GM12878 (cell line): ENCODE measurements around the gene MDM4. TPM values are rescaled to one million over a fixed set of nuclear protein-coding genes. Genes with fewer than 3 reads are reported as not detected.

Experiments
- ATF7 ChIP-seq: fragments of 450-650 bp; IDR thresholded peaks from 2 replicates; pipeline ENCODE4 v1.6.1; 2016; ENCODE audit warnings: low read depth, mild to moderate bottlenecking
- BHLHE40 ChIP-seq, 2 experiments: fragments of 450-650 bp in 1 of 2; IDR thresholded peaks; 2 replicates each; pipeline ENCODE4 v1.6.1; 2011 to 2017; ENCODE audit warnings: low read depth in 2 of 2, borderline replicate concordance in 1 of 2, improper control_type of control experiment in 1 of 2, low read length in 1 of 2, mild to moderate bottlenecking in 1 of 2
- CBX3 ChIP-seq: fragments of 200-600 bp; sonication (generic); IDR thresholded peaks from 2 replicates; pipeline ENCODE4 v1.6.1; 2016; ENCODE audit warnings: low read depth, borderline replicate concordance
- ESRRA ChIP-seq: IDR thresholded peaks from 2 replicates; pipeline ENCODE4 v1.6.1; 2012; ENCODE audit warnings: mild to moderate bottlenecking, low read length, improper control_type of control experiment
- IRF4 ChIP-seq: IDR thresholded peaks from 2 replicates; pipeline ENCODE4 v1.6.1; 2011; ENCODE audit warnings: low read depth, low read length
- KAT2A ChIP-seq: conservative IDR thresholded peaks from 2 replicates; pipeline ENCODE4 v1.6.1; 2011; ENCODE audit warnings: low read depth, low read length; ENCODE audit not compliant: control insufficient read depth
- KDM1A ChIP-seq: fragments of 200-600 bp; sonication (generic); IDR thresholded peaks from 2 replicates; pipeline ENCODE4 v1.6.1; 2016; ENCODE audit warnings: borderline replicate concordance
- MXI1 ChIP-seq: fragments of 150-350 bp; IDR thresholded peaks from 2 replicates; pipeline ENCODE4 v1.6.1; 2011; ENCODE audit warnings: low read depth, mild to moderate bottlenecking, inconsistent platforms, low read length, improper control_type of control experiment
- MYB ChIP-seq: fragments of 150-350 bp; IDR thresholded peaks from 2 replicates; pipeline ENCODE4 v1.6.1; 2014; ENCODE audit warnings: mild to moderate bottlenecking, low read depth, low read length, borderline replicate concordance
- NR2C1 ChIP-seq: fragments of 450-650 bp; IDR thresholded peaks from 2 replicates; pipeline ENCODE4 v1.6.1; 2017; ENCODE audit warnings: antibody characterized with exemption, mild to moderate bottlenecking, moderate library complexity
- NR2C2 ChIP-seq: IDR thresholded peaks from 2 replicates; pipeline ENCODE4 v1.6.1; 2011; ENCODE audit warnings: borderline replicate concordance, low read depth; ENCODE audit not compliant: control insufficient read depth, insufficient read length
- PAX8 ChIP-seq: fragments of 450-650 bp; IDR thresholded peaks from 2 replicates; pipeline ENCODE4 v1.6.1; 2017; ENCODE audit warnings: mild to moderate bottlenecking, moderate library complexity
- PKNOX1 ChIP-seq: fragments of 450-650 bp; IDR thresholded peaks from 2 replicates; pipeline ENCODE4 v1.6.1; 2016; ENCODE audit warnings: mild to moderate bottlenecking
- POLR2AphosphoS5 ChIP-seq: IDR thresholded peaks from 2 replicates; pipeline ENCODE4 v1.6.1; 2011; ENCODE audit warnings: mild to moderate bottlenecking, low read length, inconsistent platforms
- REST ChIP-seq: IDR thresholded peaks from 2 replicates; pipeline ENCODE4 v1.6.1; 2012; ENCODE audit warnings: mild to moderate bottlenecking, low read depth, low read length
- SRF ChIP-seq, 2 experiments: IDR thresholded peaks; 2 replicates each; pipeline ENCODE4 v1.6.1; 2011; ENCODE audit warnings: low read depth in 2 of 2, low read length in 2 of 2, mild to moderate bottlenecking in 1 of 2, moderate library complexity in 1 of 2
- SUPT20H ChIP-seq: IDR thresholded peaks from 2 replicates; pipeline ENCODE4 v1.6.1; 2011; ENCODE audit warnings: low read depth, mild to moderate bottlenecking, low read length, moderate library complexity, borderline replicate concordance; ENCODE audit not compliant: control insufficient read depth
- TCF7 ChIP-seq: IDR thresholded peaks from 2 replicates; pipeline ENCODE4 v1.6.1; 2014; ENCODE audit warnings: antibody characterized with exemption, borderline replicate concordance
- USF1 ChIP-seq: IDR thresholded peaks from 2 replicates; pipeline ENCODE4 v1.6.1; 2011; ENCODE audit warnings: borderline replicate concordance, low read depth, mild to moderate bottlenecking, moderate library complexity, mixed read lengths, low read length; ENCODE audit not compliant: insufficient read depth; ENCODE audit errors: extremely low read length
- YBX1 ChIP-seq: fragments of 450-650 bp; IDR thresholded peaks from 2 replicates; pipeline ENCODE4 v1.6.1; 2016; ENCODE audit warnings: antibody characterized with exemption
- ZBTB33 ChIP-seq: fragments of 450-650 bp; IDR thresholded peaks from 2 replicates; pipeline ENCODE4 v1.6.1; 2017; ENCODE audit warnings: mild to moderate bottlenecking
- ZNF207 ChIP-seq: fragments of 450-650 bp; IDR thresholded peaks from 2 replicates; pipeline ENCODE4 v1.6.1; 2014; ENCODE audit warnings: antibody characterized with exemption, mild to moderate bottlenecking, borderline replicate concordance
- ZNF622 ChIP-seq: fragments of 450-650 bp; IDR thresholded peaks from 2 replicates; pipeline ENCODE4 v1.6.1; 2017; ENCODE audit warnings: mild to moderate bottlenecking, inconsistent platforms
- polyA plus RNA-seq, 11 experiments: library from polyadenylated mRNA; depleted of rRNA in 4 of 11; unstranded in 6 of 11; stranded (reverse) in 5 of 11; fragments of >200 nt; fragmentation: Nextera tagmentation in 4 of 11; fragmentation: Illumina TruSeq in 1 of 11; extraction: Ambion mirVana in 4 of 11; extraction: Trizol in 1 of 11; gene quantifications; 1 replicate in 1 of 11; 2 replicates in 10 of 11; pipeline versions ENCODE4 v1.2.1 to v1.2.3, GENCODE V29; 2011 to 2016; ENCODE audit warnings: inconsistent platforms in 2 of 11, missing spikeins in 2 of 11, low read depth in 1 of 11
- total RNA-seq, 4 experiments: library from RNA; depleted of rRNA in 3 of 4; stranded (reverse); fragments of >200 nt in 3 of 4; fragmentation: Illumina TruSeq in 1 of 4; extraction: Trizol in 1 of 4; gene quantifications; 2 replicates each; pipeline versions ENCODE4 v1.2.1 to v1.2.3, GENCODE V29; 2013 to 2021

Gene MDM4
- total and polyA plus RNA-seq, 10 of the 15 experiments (the other 5 are each of a cell fraction or from before 2014, with no cell fraction given) = 2.5 to 74.4 (median 22.7) TPM

- TF ChIP-seq ZNF207 = peak; percentile 94
- TF ChIP-seq MXI1 = peak; percentile 86; the same call in 1 of the 2 replicates
- no peak for TF ChIP-seq TCF7
- TF ChIP-seq USF1 = no peak
- no peak for TF ChIP-seq NR2C2
- no peak for TF ChIP-seq IRF4
- peak; percentile 28; the same call in 1 of the 2 replicates for TF ChIP-seq PKNOX1
- TF ChIP-seq ZBTB33 = 0 out of 2 replicates have a peak, but pooled peaks have one; percentile 36
- no peak for TF ChIP-seq CBX3
- TF ChIP-seq NR2C1 = peak; percentile 46
- peak in 1 of 2 experiments; percentile 68; a peak in 1 of 4 replicates for TF ChIP-seq SRF (IDR thresholded peaks at IDR 0.05; ENCODE audit: low read depth in 2 of 2, low read length in 2 of 2)
- 0 out of 2 replicates have a peak, but pooled peaks have one; percentile 52 for TF ChIP-seq POLR2AphosphoS5
- peak; percentile 71 to 80 for TF ChIP-seq BHLHE40 (IDR thresholded peaks at IDR 0.05; ENCODE audit: borderline replicate concordance in 1 of 2, low read depth in 2 of 2, low read length in 1 of 2)
- TF ChIP-seq KAT2A = no peak
- no peak for TF ChIP-seq SUPT20H
- TF ChIP-seq ZNF622 = no peak
- peak; percentile 13; the same call in 1 of the 2 replicates for TF ChIP-seq REST
- no peak for TF ChIP-seq ESRRA
- peak; percentile 74 for TF ChIP-seq ATF7
- no peak for TF ChIP-seq YBX1
- TF ChIP-seq KDM1A = no peak
- TF ChIP-seq MYB = no peak; the same call in 1 of the 2 replicates
- 0 out of 2 replicates have a peak, but pooled peaks have one; percentile 54 for TF ChIP-seq PAX8
These were observed at the start of gene MDM4 (continued) for GRCh38 chr1:204516180-204516879.
